Colonic mucosa (tissue), 4 donors: ENCODE results near the gene GPR63. TPM values are rescaled to one million over a fixed set of nuclear protein-coding genes. Genes with fewer than 3 reads are reported as not detected.

Experiments used
- DNase-seq: peaks from one replicate; pipeline ENCODE4 v3.0.0-alpha.2; 2020
- H3K27ac ChIP-seq: fragments of 200-600 bp; one replicate; pipeline ENCODE4 v1.8.0; 2021
- H3K27me3 ChIP-seq: fragments of 200-600 bp; one replicate; pipeline ENCODE4 v1.8.0; 2021
- H3K36me3 ChIP-seq: fragments of 200-600 bp; one replicate; pipeline ENCODE4 v1.8.0; 2021
- H3K4me1 ChIP-seq: fragments of 200-600 bp; one replicate; pipeline ENCODE4 v1.8.0; 2021; ENCODE audit warnings: mild to moderate bottlenecking
- H3K4me3 ChIP-seq: fragments of 200-600 bp; one replicate; pipeline ENCODE4 v1.8.0; 2021
- H3K9ac ChIP-seq, 2 donors: one replicate each; pipeline ENCODE4 v1.7.0; 2013; ENCODE audit warnings: control low read depth in 2 of 2, low read depth in 2 of 2, low read length in 2 of 2
- H3K9me3 ChIP-seq: fragments of 200-600 bp; one replicate; pipeline ENCODE4 v1.8.0; 2021
- intact Hi-C: fragments of 100-400 bp; cut with DNase I; formaldehyde crosslinking; loops from one replicate; pipeline ENCODE4 v1.14.1; 2022
- total RNA-seq, 2 donors: library from RNA; stranded (reverse); fragmentation: NEBNext Ultra II Directional in 1 of 2; extraction: Animal tissue kit (Norgen Biotek cat#: 25700) in 1 of 2; gene quantifications; one replicate each; pipeline ENCODE4 v1.2.1, GENCODE V29; 2021
- TF ChIP-seq, protein P1 (sequence below): fragments of 200-600 bp; IDR thresholded peaks from one replicate; pipeline ENCODE4 v1.8.0; 2022; ENCODE audit warnings: antibody characterized with exemption, mild to moderate bottlenecking
- donor health status: healthy.
- donor health status: DM: no; HTN: no; CAD: no.
- donor health status: DM: no; HTN: no; CAD: no.

Gene GPR63
- total RNA-seq, 2 donors from 2014 or later = 0.96 to 1.9 TPM

DNA sequence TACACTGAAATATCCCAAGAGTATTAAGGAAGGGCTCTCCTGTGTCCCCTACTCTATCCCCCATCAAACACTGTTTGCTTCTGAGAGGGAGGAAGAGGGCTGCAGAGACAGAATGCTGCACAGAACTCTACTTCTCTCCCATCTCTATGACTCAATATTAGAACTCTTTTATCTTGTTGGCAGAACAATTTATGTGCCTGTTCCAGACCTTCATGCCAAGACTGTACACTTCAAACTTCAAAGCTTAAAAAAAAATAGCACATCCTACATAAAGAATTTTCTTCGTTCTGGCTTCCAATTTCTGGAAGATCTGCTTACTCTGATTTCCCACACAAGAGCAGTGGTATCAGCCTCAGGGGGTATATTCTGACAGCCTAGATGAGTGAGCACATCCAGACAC is 19.6 kb upstream of the GPR63 start:
- H3K4me1 ChIP-seq = no peaks in the 10 kb centered on the region
- no peak overlapping the region for H3K4me3 ChIP-seq
- H3K27ac ChIP-seq = no peak overlapping the region
- H3K36me3 ChIP-seq = no peaks in the 10 kb centered on the region
- TF ChIP-seq, protein P1, sequence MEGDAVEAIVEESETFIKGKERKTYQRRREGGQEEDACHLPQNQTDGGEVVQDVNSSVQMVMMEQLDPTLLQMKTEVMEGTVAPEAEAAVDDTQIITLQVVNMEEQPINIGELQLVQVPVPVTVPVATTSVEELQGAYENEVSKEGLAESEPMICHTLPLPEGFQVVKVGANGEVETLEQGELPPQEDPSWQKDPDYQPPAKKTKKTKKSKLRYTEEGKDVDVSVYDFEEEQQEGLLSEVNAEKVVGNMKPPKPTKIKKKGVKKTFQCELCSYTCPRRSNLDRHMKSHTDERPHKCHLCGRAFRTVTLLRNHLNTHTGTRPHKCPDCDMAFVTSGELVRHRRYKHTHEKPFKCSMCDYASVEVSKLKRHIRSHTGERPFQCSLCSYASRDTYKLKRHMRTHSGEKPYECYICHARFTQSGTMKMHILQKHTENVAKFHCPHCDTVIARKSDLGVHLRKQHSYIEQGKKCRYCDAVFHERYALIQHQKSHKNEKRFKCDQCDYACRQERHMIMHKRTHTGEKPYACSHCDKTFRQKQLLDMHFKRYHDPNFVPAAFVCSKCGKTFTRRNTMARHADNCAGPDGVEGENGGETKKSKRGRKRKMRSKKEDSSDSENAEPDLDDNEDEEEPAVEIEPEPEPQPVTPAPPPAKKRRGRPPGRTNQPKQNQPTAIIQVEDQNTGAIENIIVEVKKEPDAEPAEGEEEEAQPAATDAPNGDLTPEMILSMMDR = no peak
- H3K9ac ChIP-seq = no peak overlapping the region
- intact Hi-C loops = no loop called here
- H3K27me3 ChIP-seq = no peaks in the 10 kb centered on the region
- no peaks in the 10 kb centered on the region for H3K9me3 ChIP-seq
- no peak for DNase-seq

DNA sequence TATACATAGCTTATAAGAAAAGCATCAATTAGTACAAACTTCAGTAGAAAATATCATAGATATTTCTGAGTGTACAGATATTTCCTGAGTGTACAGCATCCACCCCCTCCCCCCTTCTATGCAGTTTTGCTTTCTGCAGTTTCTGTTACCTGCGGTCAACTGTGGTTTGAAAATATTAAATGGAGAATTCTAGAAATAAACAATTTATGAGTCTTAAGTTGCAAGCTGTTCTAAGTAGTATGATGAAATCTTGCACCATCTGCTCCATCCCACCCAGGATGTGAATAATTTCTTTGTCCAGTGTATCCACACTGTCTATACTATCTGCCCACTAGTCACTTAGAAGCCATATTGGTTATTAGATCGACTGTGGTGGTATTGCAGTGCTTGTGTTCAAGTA is 15.8 kb upstream of the GPR63 start:
- intact Hi-C loops = no loop called here
- Histone ChIP-seq H3K9ac (no peak overlapping the region), H3K27me3 (no peaks in the 10 kb centered on the region), H3K4me1 (no peaks in the 10 kb centered on the region), H3K36me3 (no peaks in the 10 kb centered on the region), H3K27ac (no peak overlapping the region), H3K4me3 (no peak overlapping the region), H3K9me3 (no peaks in the 10 kb centered on the region)
- no peak for DNase-seq
- TF ChIP-seq, protein P1 = no peak

- H3K9me3 ChIP-seq = no peaks in the 10 kb centered on the region
- H3K9ac ChIP-seq = no peak overlapping the region
- no peaks in the 10 kb centered on the region for H3K4me1 ChIP-seq
- H3K36me3 ChIP-seq = no peaks in the 10 kb centered on the region
- TF ChIP-seq, protein P1 = no peak
- no peaks in the 10 kb centered on the region for H3K27me3 ChIP-seq
- no peak overlapping the region for H3K4me3 ChIP-seq
- no peak for DNase-seq
- intact Hi-C loops = no loop called here
- H3K27ac ChIP-seq = no peak overlapping the region
Observed at GRCh38 chr6:96852605-96853004, 15.3 kb upstream of the GPR63 start.

- TF ChIP-seq, protein P1 = no peak
- no peak overlapping the region for H3K9ac ChIP-seq
- no peak overlapping the region for H3K27ac ChIP-seq
- H3K36me3 ChIP-seq = no peaks in the 10 kb centered on the region
- H3K9me3 ChIP-seq = no peaks in the 10 kb centered on the region
- intact Hi-C loops = no loop called here
- DNase-seq = no peak
- H3K27me3 ChIP-seq = no peaks in the 10 kb centered on the region
- H3K4me3 ChIP-seq = no peak overlapping the region
- no peaks in the 10 kb centered on the region for H3K4me1 ChIP-seq
Observed at GRCh38 chr6:96851858-96852257, 14.6 kb upstream of the GPR63 start.

GRCh38 chr6:96849615-96850014 is 12.3 kb upstream of the GPR63 start:
- Histone ChIP-seq H3K27ac (no peak overlapping the region), H3K36me3 (no peaks in the 10 kb centered on the region), H3K9me3 (no peaks in the 10 kb centered on the region), H3K9ac (no peak overlapping the region), H3K4me1 (no peaks in the 10 kb centered on the region), H3K27me3 (no peaks in the 10 kb centered on the region), H3K4me3 (no peak overlapping the region)
- TF ChIP-seq, protein P1 = no peak
- DNase-seq = no peak
- intact Hi-C loops = no loop called here

DNA sequence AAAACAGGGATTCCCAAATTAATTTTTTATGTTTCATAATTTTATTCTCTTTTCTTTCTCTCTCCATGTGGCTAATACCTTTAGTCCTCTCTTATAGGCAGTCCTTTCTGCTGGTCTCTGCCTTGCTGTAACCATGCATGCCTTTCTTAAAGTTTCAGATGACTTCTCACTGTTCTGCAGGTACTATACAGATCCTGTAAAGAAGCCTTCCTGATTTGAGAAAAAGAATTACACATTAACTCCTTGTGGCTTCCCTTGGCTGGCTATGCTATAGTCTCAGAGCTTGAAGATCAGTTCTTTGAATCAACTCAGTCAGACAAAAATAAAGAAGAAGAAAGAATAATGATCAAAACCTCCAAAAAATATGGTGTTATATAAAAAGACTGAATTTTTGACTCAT is 7.3 kb upstream of the GPR63 start:
- Histone ChIP-seq H3K4me3 (no peak overlapping the region), H3K27me3 (no peaks in the 10 kb centered on the region), H3K9ac (no peak overlapping the region), H3K27ac (no peak overlapping the region), H3K9me3 (no peaks in the 10 kb centered on the region), H3K4me1 (no peaks in the 10 kb centered on the region), H3K36me3 (no peaks in the 10 kb centered on the region)
- intact Hi-C loops = no loop called here
- TF ChIP-seq, protein P1 = no peak
- DNase-seq = no peak
